ENCODE results near the gene SPATA18. TPM values are rescaled to one million over a fixed set of nuclear protein-coding genes. Genes with fewer than 3 reads are reported as not detected.

The SPATA18 gene
- total RNA-seq, 1 experiment from 2014 or later = 23.0 TPM

GRCh38 chr4:52112411-52112810 lies 61.3 kb downstream of the SPATA18 start:
- TF ChIP-seq, protein P1, sequence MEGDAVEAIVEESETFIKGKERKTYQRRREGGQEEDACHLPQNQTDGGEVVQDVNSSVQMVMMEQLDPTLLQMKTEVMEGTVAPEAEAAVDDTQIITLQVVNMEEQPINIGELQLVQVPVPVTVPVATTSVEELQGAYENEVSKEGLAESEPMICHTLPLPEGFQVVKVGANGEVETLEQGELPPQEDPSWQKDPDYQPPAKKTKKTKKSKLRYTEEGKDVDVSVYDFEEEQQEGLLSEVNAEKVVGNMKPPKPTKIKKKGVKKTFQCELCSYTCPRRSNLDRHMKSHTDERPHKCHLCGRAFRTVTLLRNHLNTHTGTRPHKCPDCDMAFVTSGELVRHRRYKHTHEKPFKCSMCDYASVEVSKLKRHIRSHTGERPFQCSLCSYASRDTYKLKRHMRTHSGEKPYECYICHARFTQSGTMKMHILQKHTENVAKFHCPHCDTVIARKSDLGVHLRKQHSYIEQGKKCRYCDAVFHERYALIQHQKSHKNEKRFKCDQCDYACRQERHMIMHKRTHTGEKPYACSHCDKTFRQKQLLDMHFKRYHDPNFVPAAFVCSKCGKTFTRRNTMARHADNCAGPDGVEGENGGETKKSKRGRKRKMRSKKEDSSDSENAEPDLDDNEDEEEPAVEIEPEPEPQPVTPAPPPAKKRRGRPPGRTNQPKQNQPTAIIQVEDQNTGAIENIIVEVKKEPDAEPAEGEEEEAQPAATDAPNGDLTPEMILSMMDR (IDR thresholded peaks at IDR 0.05; ENCODE audit: unreplicated experiment) = no peak
- no peak for DNase-seq (ENCODE audit: unreplicated experiment)
- Mint-ChIP-seq H3K36me3 (ENCODE audit: insufficient read depth, unreplicated experiment) (no peaks in the 10 kb centered on the region), H3K27ac (ENCODE audit: low read depth, unreplicated experiment) (no peak overlapping the region), H3K4me3 (ENCODE audit: unreplicated experiment) (no peak overlapping the region), H3K9me3 (ENCODE audit: unreplicated experiment) (peaks cover 7% of the 10 kb centered on the region), H3K4me1 (ENCODE audit: insufficient read depth, unreplicated experiment) (peaks cover 5% of the 10 kb centered on the region), H3K27me3 (ENCODE audit: insufficient read depth, unreplicated experiment) (no peaks in the 10 kb centered on the region)
- intact Hi-C loops (cut with micrococcal nuclease) = no loop called here
- ChIA-PET CTCF (interaction anchor here (1.5 kb wide), 1 partner anchor 9 kb away, joined by 3 read pairs; no protein-coding TSS in a partner anchor), POLR2A (no interaction called here)
- no TSS peak for BruUV-seq (replicated peaks)

DNA sequence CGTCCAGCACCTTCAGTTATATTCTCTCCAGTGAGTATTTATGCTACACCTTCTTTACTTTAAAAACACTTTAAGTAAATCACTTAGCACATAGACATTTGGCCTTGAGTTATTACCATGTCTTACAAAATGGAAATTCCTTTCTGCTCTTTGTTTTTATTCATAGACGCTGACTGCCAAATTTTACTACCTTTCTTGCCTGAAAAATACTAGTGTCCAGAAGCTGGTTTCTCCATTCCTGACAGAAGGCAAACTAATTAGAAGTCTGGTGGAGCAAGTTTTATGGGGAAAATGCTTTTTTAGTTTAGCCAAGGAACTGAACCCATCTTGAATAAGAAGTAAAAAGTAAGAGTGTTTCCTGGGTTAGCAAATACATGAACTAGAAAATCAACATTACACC lies 65.5 kb downstream of the SPATA18 start:
- Mint-ChIP-seq H3K4me3 (ENCODE audit: unreplicated experiment) (no peak overlapping the region), H3K27ac (ENCODE audit: low read depth, unreplicated experiment) (no peak overlapping the region), H3K9me3 (ENCODE audit: unreplicated experiment) (peaks cover 4% of the 10 kb centered on the region), H3K27me3 (ENCODE audit: insufficient read depth, unreplicated experiment) (no peaks in the 10 kb centered on the region), H3K36me3 (ENCODE audit: insufficient read depth, unreplicated experiment) (no peaks in the 10 kb centered on the region), H3K4me1 (ENCODE audit: insufficient read depth, unreplicated experiment) (no peaks in the 10 kb centered on the region)
- TF ChIP-seq, protein P1 (IDR thresholded peaks at IDR 0.05; ENCODE audit: unreplicated experiment) = no peak
- no TSS peak for BruUV-seq (replicated peaks)
- no peak for DNase-seq (ENCODE audit: unreplicated experiment)
- POLR2A ChIA-PET = no interaction called here
- intact Hi-C loops (cut with micrococcal nuclease) = no loop called here
- CTCF ChIA-PET = interaction anchor here (0.6 kb wide), 1 partner anchor 58 kb away, joined by 3 read pairs; no protein-coding TSS in a partner anchor

DNA sequence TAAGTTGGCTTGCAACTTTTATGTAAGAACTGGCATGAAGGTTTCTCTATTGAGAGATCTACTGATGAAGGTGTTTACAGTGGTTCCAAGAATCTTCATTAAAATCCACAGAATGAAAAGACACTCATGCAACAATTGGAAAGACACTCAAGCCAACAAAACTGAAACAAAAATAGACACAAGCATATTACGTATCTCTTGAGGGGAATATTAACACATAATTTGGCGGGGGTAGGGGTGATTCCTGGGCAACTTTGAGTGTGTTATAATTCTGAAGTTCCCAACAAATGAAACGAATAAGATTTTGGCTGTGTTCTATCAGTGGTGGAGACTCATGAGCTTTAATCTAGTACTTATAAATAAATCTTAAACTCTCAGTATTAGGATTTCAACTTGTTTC lies 75.1 kb downstream of the SPATA18 start:
- no peak overlapping the region for H3K27ac Mint-ChIP-seq (ENCODE audit: low read depth, unreplicated experiment)
- H3K27me3 Mint-ChIP-seq (ENCODE audit: insufficient read depth, unreplicated experiment) = no peaks in the 10 kb centered on the region
- H3K4me3 Mint-ChIP-seq (ENCODE audit: unreplicated experiment) = no peak overlapping the region
- H3K4me1 Mint-ChIP-seq (ENCODE audit: insufficient read depth, unreplicated experiment) = peaks cover 4% of the 10 kb centered on the region
- DNase-seq (ENCODE audit: unreplicated experiment) = no peak
- H3K9me3 Mint-ChIP-seq (ENCODE audit: unreplicated experiment) = peaks cover 7% of the 10 kb centered on the region
- TF ChIP-seq, protein P1 (IDR thresholded peaks at IDR 0.05; ENCODE audit: unreplicated experiment) = no peak
- POLR2A ChIA-PET = interaction anchor here (0.9 kb wide), 1 partner anchor 11 kb away, joined by 3 read pairs; no protein-coding TSS in a partner anchor
- BruUV-seq (replicated peaks) = no TSS peak
- CTCF ChIA-PET = no interaction called here
- H3K36me3 Mint-ChIP-seq (ENCODE audit: insufficient read depth, unreplicated experiment) = peaks cover 6% of the 10 kb centered on the region
- intact Hi-C loops (cut with micrococcal nuclease) = no loop called here

DNA sequence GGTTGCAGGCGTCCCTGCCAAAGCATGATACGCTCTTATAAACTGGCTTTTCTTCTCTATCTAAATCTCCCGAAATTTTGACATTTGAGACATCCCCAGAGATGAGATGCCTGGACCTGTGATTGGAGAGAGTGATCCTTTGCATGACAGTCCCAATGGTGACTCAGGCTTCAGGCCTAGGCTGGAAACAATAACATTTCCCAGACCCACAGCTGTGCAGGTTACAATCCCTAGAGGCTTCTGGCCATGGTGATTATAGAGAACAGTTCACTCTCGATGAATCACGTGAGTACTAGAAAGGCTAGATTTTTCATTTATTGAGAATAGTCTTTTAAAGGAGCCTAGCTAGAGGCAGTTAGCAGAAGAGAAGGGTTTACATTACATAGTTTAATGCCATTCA lies 75.9 kb downstream of the SPATA18 start:
- DNase-seq (ENCODE audit: unreplicated experiment) = peak; percentile 59
- Mint-ChIP-seq H3K27me3 (ENCODE audit: insufficient read depth, unreplicated experiment) (no peaks in the 10 kb centered on the region), H3K9me3 (ENCODE audit: unreplicated experiment) (no peaks in the 10 kb centered on the region), H3K27ac (ENCODE audit: low read depth, unreplicated experiment) (no peak overlapping the region), H3K4me3 (ENCODE audit: unreplicated experiment) (no peak overlapping the region), H3K4me1 (ENCODE audit: insufficient read depth, unreplicated experiment) (peaks cover 4% of the 10 kb centered on the region), H3K36me3 (ENCODE audit: insufficient read depth, unreplicated experiment) (peaks cover 6% of the 10 kb centered on the region)
- ChIA-PET CTCF (no interaction called here), POLR2A (no interaction called here)
- no TSS peak for BruUV-seq (replicated peaks)
- TF ChIP-seq, protein P1 (IDR thresholded peaks at IDR 0.05; ENCODE audit: unreplicated experiment) = no peak
- intact Hi-C loops (cut with micrococcal nuclease) = no loop called here
